Measurements from ENCODE around the gene ARHGEF19.

GRCh38 chr1:16251381-16251780 is 38.9 kb upstream of the ARHGEF19 start:
- TF ChIP-seq CTCF (IDR thresholded peaks at IDR 0.05) (no peak), POLR2A (IDR thresholded peaks at IDR 0.05) (no peak)
